Duodenal mucosa (tissue), 2 donors: Measurements from ENCODE around the gene CD47.

Experiments used
- H3K27ac ChIP-seq: one replicate; pipeline ENCODE4 v1.7.0; 2013; ENCODE audit warnings: low read depth, low read length
- H3K27me3 ChIP-seq, 2 donors: one replicate each; pipeline ENCODE4 v1.7.0; 2013; ENCODE audit warnings: low read length in 2 of 2, control low read depth in 1 of 2; ENCODE audit not compliant: insufficient read depth in 2 of 2, control insufficient read depth in 1 of 2
- H3K36me3 ChIP-seq, 2 donors: one replicate each; pipeline ENCODE4 v1.7.0; 2013; ENCODE audit warnings: low read length in 2 of 2, control low read depth in 1 of 2; ENCODE audit not compliant: insufficient read depth in 2 of 2, control insufficient read depth in 1 of 2
- H3K4me1 ChIP-seq, 2 donors: one replicate each; pipeline ENCODE4 v1.7.0; 2013; ENCODE audit warnings: low read length in 2 of 2, control low read depth in 1 of 2; ENCODE audit not compliant: insufficient read depth in 2 of 2, control insufficient read depth in 1 of 2
- H3K4me3 ChIP-seq, 2 donors: one replicate each; pipeline ENCODE4 v1.7.0; 2013; ENCODE audit warnings: low read length in 2 of 2, low read depth in 1 of 2
- H3K9ac ChIP-seq, 2 donors: one replicate each; pipeline ENCODE4 v1.7.0; 2013; ENCODE audit warnings: low read length in 2 of 2, low read depth in 1 of 2
- H3K9me3 ChIP-seq, 2 donors: one replicate each; pipeline ENCODE4 v1.7.0; 2013; ENCODE audit warnings: low read length in 2 of 2, control low read depth in 1 of 2; ENCODE audit not compliant: control insufficient read depth in 1 of 2

CD47 gene

DNA sequence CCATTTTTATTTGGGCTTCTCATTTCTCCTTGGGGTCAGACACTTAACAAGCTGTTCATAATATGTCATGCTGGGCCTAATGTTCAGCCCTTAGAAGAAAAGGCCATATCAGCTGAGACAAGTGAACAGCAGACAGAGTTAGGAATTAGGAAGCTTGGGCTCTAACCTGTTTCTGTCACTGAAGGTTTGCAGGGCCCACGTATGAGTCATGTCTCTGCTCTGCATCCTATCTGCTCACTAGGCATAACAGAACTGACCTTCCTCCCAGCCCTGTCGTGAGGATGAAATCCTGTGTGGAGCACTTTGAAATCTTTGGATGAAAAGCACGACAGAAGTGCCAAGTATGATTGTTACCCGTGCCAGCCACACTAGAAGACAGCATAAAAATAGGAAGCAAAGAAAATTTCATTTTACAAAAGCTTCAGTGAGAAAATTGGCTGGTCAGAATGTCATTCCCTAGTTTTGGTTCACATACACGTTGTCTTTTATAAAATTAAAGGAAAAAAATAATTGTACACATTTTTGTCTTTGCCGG, 26.5 kb upstream of the CD47 start:
- H3K9me3 ChIP-seq = no peaks in the 10 kb centered on the region
- no peaks in the 10 kb centered on the region for H3K4me1 ChIP-seq
- H3K27me3 ChIP-seq = no peaks in the 10 kb centered on the region
- H3K27ac ChIP-seq = no peak overlapping the region
- H3K36me3 ChIP-seq = no peaks in the 10 kb centered on the region
- no peak overlapping the region for H3K9ac ChIP-seq
- no peak overlapping the region for H3K4me3 ChIP-seq

DNA sequence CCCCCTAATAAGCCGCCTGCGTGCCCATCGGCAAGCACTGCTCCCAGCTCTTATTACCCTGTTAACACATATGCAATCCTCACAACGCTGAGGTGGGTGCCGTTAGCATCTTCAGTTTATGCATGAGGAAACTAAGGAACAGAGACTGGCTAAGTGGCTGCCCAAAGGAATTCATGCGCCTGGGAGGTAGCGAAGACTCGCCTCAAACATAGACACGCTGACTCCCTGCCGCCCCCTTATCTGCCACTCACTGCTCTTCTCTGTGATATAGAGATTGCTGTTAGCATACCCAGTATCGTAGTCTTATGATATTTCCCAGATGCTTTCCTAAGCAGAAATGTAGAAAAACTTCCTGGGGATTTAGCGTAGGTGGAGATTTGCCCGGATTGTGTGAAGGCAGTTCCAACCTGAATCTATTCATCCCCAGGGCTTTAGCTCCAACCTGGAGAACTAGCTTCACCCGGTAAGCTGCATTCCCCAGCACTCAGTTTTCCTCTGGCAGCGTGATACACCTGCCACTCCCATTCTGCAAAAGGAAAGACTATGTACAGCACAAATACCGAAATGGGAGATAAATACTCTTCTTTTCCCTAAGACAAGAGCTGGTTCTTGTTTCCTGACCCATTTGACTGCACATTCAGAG, 23.7 kb upstream of the CD47 start:
- no peaks in the 10 kb centered on the region for H3K9me3 ChIP-seq
- H3K9ac ChIP-seq = no peak overlapping the region
- H3K27me3 ChIP-seq = no peaks in the 10 kb centered on the region
- H3K4me1 ChIP-seq = no peaks in the 10 kb centered on the region
- no peak overlapping the region for H3K4me3 ChIP-seq
- no peaks in the 10 kb centered on the region for H3K36me3 ChIP-seq
- H3K27ac ChIP-seq = no peak overlapping the region

DNA sequence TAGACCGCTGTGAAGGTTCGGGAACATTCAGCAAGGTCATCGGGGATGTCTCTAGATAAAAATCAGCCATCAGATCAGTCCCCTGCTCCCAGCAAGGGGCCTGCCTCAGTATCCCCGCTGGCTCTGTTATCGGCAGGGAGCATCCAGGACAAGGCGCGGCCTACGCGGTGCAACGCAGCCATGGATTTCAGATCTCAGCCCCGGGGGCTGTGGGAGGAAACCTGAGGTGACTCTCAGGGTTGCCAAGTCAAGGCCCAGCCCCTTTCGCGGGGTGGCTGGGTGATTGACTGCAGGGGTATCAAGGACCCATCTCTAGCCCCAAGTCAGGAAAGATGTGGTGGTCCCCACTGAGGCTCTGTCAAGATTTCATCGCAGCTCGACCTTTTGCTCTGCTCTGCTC, 23.1 kb upstream of the CD47 start:
- Histone ChIP-seq H3K9ac (no peak overlapping the region), H3K36me3 (no peaks in the 10 kb centered on the region), H3K4me1 (no peaks in the 10 kb centered on the region), H3K27ac (no peak overlapping the region), H3K9me3 (no peaks in the 10 kb centered on the region), H3K4me3 (no peak overlapping the region), H3K27me3 (no peaks in the 10 kb centered on the region)

DNA sequence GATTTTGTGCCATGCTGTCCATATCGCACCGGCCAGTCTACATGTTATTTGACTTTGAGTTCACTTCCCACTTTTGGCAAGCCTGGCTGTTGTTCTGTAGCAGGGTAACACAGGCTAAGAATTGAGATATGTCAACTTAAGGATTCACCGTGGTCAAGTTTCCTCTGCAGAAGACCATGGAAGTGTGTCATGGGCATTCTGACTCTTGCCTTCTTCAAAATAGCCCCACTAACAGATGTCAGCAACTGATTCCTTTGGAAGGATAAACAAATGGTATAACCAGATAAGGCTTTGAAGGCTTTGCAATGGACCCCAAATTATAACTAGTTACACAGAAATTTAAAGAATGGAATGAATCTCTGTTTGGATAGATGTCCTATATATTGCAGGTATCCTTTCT, 20.1 kb upstream of the CD47 start:
- H3K9ac ChIP-seq = no peak overlapping the region
- no peaks in the 10 kb centered on the region for H3K9me3 ChIP-seq
- no peaks in the 10 kb centered on the region for H3K27me3 ChIP-seq
- no peaks in the 10 kb centered on the region for H3K4me1 ChIP-seq
- no peaks in the 10 kb centered on the region for H3K36me3 ChIP-seq
- no peak overlapping the region for H3K27ac ChIP-seq
- H3K4me3 ChIP-seq = no peak overlapping the region

DNA sequence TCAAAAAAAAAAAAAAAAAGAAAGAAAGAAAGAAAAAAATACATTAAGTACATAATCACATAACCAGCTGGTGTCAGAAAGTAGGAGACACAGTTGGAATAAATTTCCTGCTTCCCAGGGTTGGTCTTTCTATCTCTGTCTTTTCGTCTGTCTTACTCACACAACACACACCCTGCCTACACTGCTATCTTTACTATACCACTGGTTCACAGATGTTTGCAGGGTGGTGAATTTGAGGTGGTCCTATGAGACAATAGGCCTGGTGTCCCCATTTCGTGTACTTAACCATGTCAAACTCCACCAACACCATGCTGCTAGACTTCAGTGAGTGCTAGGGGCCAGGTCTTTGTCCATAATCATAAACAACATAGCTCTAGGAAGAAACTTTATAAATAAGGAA, 17.6 kb upstream of the CD47 start:
- H3K27ac ChIP-seq = no peak overlapping the region
- no peaks in the 10 kb centered on the region for H3K27me3 ChIP-seq
- H3K9me3 ChIP-seq = no peaks in the 10 kb centered on the region
- no peaks in the 10 kb centered on the region for H3K36me3 ChIP-seq
- H3K9ac ChIP-seq = no peak overlapping the region
- H3K4me3 ChIP-seq = no peak overlapping the region
- no peaks in the 10 kb centered on the region for H3K4me1 ChIP-seq

DNA sequence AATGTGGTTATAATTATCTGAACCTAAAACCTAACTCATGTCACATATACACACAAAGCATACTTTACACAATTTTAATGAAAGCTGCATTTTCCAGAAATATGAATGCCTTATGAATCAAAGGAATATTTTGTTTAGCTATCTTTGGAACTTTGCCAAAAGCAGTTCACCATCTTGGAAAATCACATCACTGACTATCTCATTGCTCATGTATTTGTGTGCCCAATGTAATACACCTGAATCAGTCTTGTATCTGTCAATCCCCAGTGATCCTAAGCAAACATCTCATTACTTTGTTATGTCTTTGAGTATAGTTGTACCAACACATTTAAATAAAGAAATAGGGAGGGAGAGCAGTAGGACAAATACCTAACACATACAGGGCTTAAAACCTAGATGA, 15.6 kb upstream of the CD47 start:
- H3K36me3 ChIP-seq = no peaks in the 10 kb centered on the region
- no peaks in the 10 kb centered on the region for H3K27me3 ChIP-seq
- H3K9ac ChIP-seq = no peak overlapping the region
- H3K9me3 ChIP-seq = no peaks in the 10 kb centered on the region
- H3K4me3 ChIP-seq = no peak overlapping the region
- peaks cover 9 to 10% of the 10 kb centered on the region in 2 donors for H3K4me1 ChIP-seq
- no peak overlapping the region for H3K27ac ChIP-seq

DNA sequence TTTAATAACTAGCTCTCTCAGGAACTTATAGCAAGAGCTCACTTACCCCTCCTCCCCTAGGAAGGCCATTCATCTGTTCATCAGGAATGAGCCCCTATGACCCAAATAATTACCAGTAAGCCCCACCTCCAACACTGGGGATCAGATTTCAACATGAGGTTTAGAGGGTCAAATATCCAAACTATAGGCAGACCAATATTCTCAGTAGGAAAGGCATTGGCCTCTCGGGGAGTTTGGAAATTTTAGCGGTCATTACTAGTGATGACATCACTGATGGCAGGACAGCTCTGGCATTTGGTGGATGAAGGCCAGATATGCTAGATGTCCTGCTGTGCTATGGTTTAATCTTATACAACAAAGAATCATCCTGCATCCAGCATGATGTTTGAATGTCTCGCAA, 15.2 kb upstream of the CD47 start:
- no peak overlapping the region for H3K9ac ChIP-seq
- H3K27me3 ChIP-seq = no peaks in the 10 kb centered on the region
- H3K9me3 ChIP-seq = no peaks in the 10 kb centered on the region
- peaks cover 9 to 10% of the 10 kb centered on the region in 2 donors for H3K4me1 ChIP-seq
- no peak overlapping the region for H3K27ac ChIP-seq
- H3K36me3 ChIP-seq = no peaks in the 10 kb centered on the region
- H3K4me3 ChIP-seq = no peak overlapping the region

DNA sequence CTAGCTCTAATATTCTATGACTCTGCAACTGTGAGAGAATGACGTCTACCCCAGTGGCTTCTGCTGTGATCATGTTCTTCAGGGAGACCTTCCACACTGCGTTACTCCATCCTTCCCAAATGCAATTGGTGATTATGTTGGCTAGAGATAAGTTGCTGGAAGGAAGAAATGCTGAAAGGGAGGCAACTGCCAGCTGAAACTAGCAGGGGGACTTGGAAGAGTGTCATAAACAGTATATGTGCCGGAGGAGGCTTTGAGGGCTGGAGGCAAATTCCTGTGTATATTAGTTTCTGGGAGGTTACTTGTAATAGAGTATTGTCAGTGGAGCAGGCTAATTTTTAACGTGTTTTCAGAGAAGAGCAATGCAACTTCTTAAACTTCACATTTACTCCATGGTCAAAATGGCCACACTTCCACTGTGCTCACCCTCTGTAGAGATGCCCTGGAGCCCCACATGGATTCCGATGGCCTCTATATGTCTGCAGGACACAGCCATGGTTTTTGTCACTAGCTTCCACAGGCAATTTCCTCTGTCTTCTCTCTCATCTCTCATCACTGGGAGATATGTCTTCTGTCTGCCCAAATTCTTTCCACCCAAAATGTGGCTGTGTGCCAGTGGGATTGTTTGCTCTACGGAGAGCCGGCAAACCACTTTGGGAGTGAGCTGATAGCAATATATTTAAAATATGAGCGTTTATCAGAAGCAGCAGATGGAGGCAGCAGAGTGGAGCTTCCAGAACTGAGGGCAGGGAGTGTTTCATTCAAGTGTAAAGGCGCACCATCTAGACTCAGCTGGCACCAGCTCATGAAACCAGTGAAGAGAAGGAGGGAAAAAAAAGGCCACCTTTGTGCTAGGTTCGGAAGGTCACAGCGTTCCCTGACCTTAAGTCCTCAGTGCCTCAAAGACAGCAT, 13.3 kb upstream of the CD47 start:
- H3K36me3 ChIP-seq = no peaks in the 10 kb centered on the region
- no peaks in the 10 kb centered on the region for H3K9me3 ChIP-seq

DNA sequence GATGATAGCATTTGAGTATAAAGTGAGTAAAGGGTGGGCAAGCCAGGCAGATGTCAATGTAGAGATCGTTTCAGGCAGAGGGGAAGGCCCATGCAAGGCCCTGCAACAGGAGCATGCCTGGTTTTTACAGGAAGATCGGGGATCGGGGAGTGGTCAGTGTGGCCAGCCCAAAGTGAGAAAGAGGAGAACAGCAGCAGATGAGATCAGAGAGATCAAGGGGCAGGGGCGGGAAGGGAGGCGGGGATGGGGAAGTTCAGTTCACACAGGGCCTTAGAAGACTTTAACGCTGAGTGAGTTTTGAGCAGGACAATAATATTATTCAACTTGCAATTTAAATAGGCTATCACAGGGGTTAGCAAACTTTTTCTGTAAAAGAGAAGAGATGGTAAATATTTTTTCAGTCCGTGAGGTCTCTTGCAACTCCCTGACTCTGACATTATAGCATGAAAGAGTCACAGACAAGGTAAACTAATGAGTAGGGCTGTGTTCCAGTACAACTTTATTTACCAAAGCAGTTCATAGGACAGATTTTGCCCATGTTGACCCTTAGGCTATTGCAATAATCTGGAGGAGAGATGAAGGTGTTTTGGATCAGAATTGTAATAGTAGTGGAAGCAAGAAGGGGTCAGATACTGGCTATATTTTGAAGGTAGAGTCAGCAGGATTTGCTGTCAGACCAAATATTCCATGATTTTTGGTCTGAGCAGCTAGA, 12.4 kb upstream of the CD47 start:
- Histone ChIP-seq H3K36me3 (no peaks in the 10 kb centered on the region), H3K9me3 (no peaks in the 10 kb centered on the region), H3K4me3 (no peak overlapping the region), H3K9ac (no peak overlapping the region), H3K27me3 (no peaks in the 10 kb centered on the region), H3K27ac (no peak overlapping the region), H3K4me1 (peaks cover 14 to 16% of the 10 kb centered on the region in 2 donors)

More for the DNA sequence above, 13.3 kb upstream of the CD47 start:
- Histone ChIP-seq H3K27ac (no peak overlapping the region), H3K9ac (no peak overlapping the region), H3K4me1 (peaks cover 14 to 16% of the 10 kb centered on the region in 2 donors), H3K4me3 (no peak overlapping the region), H3K27me3 (no peaks in the 10 kb centered on the region)
